RWPE2 (cell line): ENCODE results near the gene EEF1A2.
A peak's percentile ranks its signal among the peaks of the same experiment; 100 is the strongest.

ENCODE experiments used
- ATAC-seq: fragments of 200-7000 bp; cut with Tn5 transposase; 3 replicates; pipeline ENCODE4 v1.9.1; 2021; ENCODE audit warnings: low read depth
- DNase-seq: peaks from one replicate; pipeline ENCODE4 v3.0.0-alpha.2; 2020; ENCODE audit warnings: low spot score
- H3K27ac ChIP-seq: fragments of 450-650 bp; 2 replicates; pipeline ENCODE4 v1.5.1; 2017; ENCODE audit warnings: mild to moderate bottlenecking; ENCODE audit not compliant: poor library complexity, severe bottlenecking
- H3K27me3 ChIP-seq: fragments of 250-450 bp; sonication (Bioruptor Pico); 2 replicates; pipeline ENCODE4 v1.5.1; 2021; ENCODE audit warnings: mild to moderate bottlenecking, moderate library complexity; ENCODE audit not compliant: insufficient read depth, poor library complexity, severe bottlenecking
- H3K36me3 ChIP-seq: fragments of 250-450 bp; sonication (Bioruptor Pico); 2 replicates; pipeline ENCODE4 v1.5.1; 2020; ENCODE audit warnings: low read depth, mild to moderate bottlenecking, moderate library complexity
- H3K4me1 ChIP-seq: fragments of 250-450 bp; sonication (Bioruptor Pico); 2 replicates; pipeline ENCODE4 v1.5.1; 2021; ENCODE audit warnings: mild to moderate bottlenecking, moderate library complexity; ENCODE audit not compliant: insufficient read depth, poor library complexity, severe bottlenecking
- H3K4me3 ChIP-seq: fragments of 250-450 bp; sonication (Bioruptor Pico); 2 replicates; pipeline ENCODE4 v1.5.1; 2021; ENCODE audit warnings: mild to moderate bottlenecking, moderate library complexity; ENCODE audit not compliant: severe bottlenecking
- H3K9me3 ChIP-seq: fragments of 250-450 bp; sonication (Bioruptor Pico); 2 replicates; pipeline ENCODE4 v1.5.1; 2021; ENCODE audit warnings: mild to moderate bottlenecking, moderate library complexity; ENCODE audit not compliant: severe bottlenecking
- TF ChIP-seq, protein P1 (sequence below): fragments of 450-650 bp; IDR thresholded peaks from one replicate; pipeline ENCODE4 v1.5.1; 2017; ENCODE audit warnings: mild to moderate bottlenecking, moderate library complexity; ENCODE audit not compliant: poor library complexity, severe bottlenecking

EEF1A2 gene

DNA sequence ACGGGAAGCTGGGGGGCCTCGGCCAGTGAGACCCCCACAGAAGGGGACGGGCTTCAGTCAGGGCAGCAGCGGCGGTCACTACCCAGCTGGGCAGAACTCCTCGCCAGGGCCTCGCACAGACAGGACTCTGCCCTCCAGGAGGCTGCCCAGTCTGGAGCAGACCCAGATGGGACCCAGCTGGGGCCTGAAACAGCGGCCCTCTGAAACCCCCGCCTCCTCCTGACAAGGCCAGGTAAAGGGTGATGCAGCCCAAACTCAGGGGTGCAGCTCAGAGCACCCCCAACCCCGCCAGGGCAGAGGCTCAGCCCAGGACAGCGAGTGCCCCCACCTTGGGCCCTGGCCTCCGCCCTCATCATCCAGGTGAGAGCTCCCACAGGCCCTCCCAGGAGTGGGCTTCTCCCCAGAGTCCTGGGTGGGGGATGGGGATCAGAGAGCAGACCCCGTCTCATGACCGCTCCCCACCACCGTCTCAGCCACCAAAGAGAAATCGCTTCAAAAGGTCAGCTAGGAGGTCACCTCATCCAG lies 2.2 kb downstream of the EEF1A2 start:
- DNase-seq (no peak), ATAC-seq (peak; percentile 15)
- H3K36me3 ChIP-seq: no peaks in the 10 kb centered on the region
- TF ChIP-seq, protein P1, sequence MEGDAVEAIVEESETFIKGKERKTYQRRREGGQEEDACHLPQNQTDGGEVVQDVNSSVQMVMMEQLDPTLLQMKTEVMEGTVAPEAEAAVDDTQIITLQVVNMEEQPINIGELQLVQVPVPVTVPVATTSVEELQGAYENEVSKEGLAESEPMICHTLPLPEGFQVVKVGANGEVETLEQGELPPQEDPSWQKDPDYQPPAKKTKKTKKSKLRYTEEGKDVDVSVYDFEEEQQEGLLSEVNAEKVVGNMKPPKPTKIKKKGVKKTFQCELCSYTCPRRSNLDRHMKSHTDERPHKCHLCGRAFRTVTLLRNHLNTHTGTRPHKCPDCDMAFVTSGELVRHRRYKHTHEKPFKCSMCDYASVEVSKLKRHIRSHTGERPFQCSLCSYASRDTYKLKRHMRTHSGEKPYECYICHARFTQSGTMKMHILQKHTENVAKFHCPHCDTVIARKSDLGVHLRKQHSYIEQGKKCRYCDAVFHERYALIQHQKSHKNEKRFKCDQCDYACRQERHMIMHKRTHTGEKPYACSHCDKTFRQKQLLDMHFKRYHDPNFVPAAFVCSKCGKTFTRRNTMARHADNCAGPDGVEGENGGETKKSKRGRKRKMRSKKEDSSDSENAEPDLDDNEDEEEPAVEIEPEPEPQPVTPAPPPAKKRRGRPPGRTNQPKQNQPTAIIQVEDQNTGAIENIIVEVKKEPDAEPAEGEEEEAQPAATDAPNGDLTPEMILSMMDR: no peak
- H3K9me3 ChIP-seq: no peaks in the 10 kb centered on the region
- H3K4me3 ChIP-seq: no peak overlapping the region
- peaks cover 23% of the 10 kb centered on the region for H3K27me3 ChIP-seq
- H3K27ac ChIP-seq: no peak overlapping the region
- no peaks in the 10 kb centered on the region for H3K4me1 ChIP-seq

DNA sequence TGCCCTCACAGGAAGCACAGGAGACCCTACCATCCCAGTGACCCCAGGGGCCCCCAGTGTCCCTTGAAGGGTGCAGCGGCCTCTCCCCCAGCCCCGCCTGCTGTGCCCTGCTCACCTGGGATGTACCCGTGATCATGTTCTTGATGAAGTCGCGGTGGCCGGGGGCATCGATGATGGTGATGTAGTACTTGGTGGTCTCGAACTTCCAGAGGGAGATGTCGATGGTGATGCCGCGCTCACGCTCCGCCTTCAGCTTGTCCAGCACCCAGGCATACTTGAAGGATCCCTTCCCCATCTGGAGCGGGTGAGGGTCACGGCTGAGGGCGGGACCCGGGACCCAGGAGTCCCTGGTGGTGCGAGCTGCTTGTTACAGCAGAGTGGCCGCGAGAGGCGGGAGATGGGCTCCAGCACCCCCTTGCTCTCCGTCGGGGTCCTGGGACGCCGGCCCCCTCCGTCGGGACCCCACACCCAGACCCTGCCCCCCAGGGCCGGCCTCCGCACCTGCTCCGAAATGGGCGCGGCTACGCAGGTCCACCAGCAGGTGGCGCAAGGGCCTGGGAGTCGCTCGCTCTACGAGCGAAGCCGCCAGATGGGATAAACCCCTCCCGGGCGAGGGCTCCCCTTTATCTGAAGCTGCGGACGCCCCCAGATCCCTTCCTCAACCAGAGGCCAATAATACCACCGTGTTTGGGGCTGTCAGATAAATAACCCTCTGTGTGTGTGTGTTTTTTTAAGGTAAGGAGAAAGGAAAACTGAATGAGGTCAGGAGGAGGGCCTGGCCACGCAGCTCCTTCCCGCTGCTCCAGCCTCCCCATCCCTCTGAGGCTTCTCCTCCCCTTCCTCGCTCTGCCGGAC lies 2.9 kb downstream of the EEF1A2 start:
- ATAC-seq (peak; percentile 37), DNase-seq (no peak)
- Histone ChIP-seq H3K9me3 (no peaks in the 10 kb centered on the region), H3K4me1 (no peaks in the 10 kb centered on the region), H3K36me3 (no peaks in the 10 kb centered on the region), H3K27ac (no peak overlapping the region), H3K27me3 (peaks cover 23% of the 10 kb centered on the region), H3K4me3 (no peak overlapping the region)
- TF ChIP-seq, protein P1: peak; percentile 100

DNA sequence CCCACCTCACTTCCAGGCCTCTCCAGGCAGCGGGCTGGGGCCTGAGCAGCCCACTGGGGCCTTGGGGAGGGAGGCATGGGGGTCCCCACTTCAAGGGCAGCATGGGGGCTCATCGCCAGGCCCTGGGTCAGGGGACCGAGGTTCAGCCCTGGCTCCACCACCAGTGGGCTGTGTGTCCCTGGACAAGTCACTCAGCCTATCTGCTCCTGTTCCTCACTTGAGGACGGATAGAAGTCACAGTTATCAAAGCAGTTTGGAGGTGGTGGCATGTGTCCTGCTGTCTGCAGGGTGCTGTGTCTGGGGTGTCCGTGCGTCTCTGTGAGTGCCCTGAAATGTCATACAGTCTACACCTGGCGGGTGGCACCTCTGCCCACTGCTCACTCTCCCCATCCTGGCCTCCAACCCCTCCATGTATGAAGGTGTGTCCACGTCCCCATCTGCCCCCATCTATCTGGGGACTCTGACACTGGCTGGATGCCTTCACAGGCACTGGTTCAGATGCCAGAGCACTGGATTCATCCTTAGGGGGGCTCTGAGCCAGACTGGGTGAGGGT lies 3.6 kb downstream of the EEF1A2 start:
- Histone ChIP-seq H3K4me1 (no peaks in the 10 kb centered on the region), H3K27ac (no peak overlapping the region), H3K27me3 (peaks cover 25% of the 10 kb centered on the region), H3K4me3 (no peak overlapping the region), H3K9me3 (no peaks in the 10 kb centered on the region), H3K36me3 (no peaks in the 10 kb centered on the region)
- no peak for DNase-seq
- ATAC-seq: no peak
- TF ChIP-seq, protein P1: no peak

DNA sequence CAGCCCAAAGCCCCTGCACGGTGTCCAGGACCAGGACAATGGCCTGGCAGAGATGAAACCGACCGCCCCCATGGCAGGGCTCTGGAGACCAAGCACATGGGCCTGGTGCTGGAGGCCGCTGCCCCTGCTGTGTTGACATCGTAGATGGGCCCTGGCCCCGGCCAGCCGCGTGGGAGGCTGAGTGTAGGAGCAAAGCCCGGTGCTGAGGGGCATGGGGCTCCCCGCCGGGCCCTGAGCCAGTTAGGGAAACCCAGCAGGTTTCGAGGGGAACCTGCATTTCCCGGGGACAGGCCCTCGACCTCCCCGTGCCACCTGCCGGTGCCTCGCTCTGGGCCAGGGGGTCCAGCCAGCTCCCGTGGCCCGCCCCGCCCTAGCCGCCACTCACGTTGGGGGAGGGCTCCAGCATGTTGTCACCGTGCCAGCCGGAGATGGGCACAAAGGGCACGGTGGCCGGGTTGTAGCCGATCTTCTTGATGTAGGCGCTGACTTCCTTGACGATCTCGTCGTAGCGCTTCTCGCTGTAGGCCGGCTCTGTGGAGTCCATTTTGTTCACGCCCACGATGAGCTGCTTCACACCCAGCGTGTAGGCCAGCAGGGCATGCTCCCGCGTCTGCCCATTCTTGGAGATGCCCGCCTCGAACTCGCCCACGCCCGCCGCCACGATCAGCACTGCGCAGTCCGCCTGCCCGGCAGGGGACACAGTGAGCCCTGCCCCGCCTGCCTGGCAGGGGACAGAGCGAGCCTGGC lies 4.3 kb downstream of the EEF1A2 start:
- no peak for ATAC-seq
- TF ChIP-seq, protein P1: no peak
- DNase-seq: no peak
- Histone ChIP-seq H3K27me3 (peaks cover 25% of the 10 kb centered on the region), H3K9me3 (no peaks in the 10 kb centered on the region), H3K4me3 (no peak overlapping the region), H3K36me3 (no peaks in the 10 kb centered on the region), H3K4me1 (no peaks in the 10 kb centered on the region), H3K27ac (no peak overlapping the region)
